HepG2 (cell line): ENCODE results near the gene CDK11B. TPM values are rescaled to one million over a fixed set of nuclear protein-coding genes. Genes with fewer than 3 reads are reported as not detected.

Source experiments
- CBX5 ChIP-seq: sonication (generic); formaldehyde crosslinking; IDR thresholded peaks from 2 replicates; pipeline ENCODE4 v1.4.0; 2020; ENCODE audit warnings: missing genetic modification reagents, borderline replicate concordance
- ELF3 ChIP-seq: IDR thresholded peaks from 2 replicates; pipeline ENCODE4 v1.6.1; 2016; ENCODE audit warnings: missing genetic modification reagents, missing compliant biosample characterization
- PHF5A ChIP-seq: IDR thresholded peaks from one replicate; pipeline ENCODE4 v1.6.1; 2018; ENCODE audit warnings: low read depth, missing genetic modification reagents; ENCODE audit not compliant: unreplicated experiment
- TSC22D2 ChIP-seq: sonication (generic); formaldehyde crosslinking; IDR thresholded peaks from 2 replicates; pipeline ENCODE4 v1.5.1; 2020; ENCODE audit warnings: missing genetic modification reagents, mild to moderate bottlenecking, borderline replicate concordance
- ZNF672 ChIP-seq: sonication (generic); formaldehyde crosslinking; IDR thresholded peaks from 2 replicates; pipeline ENCODE4 v1.8.1; 2022; ENCODE audit warnings: missing genetic modification reagents
- polyA plus RNA-seq, 8 experiments: library from polyadenylated mRNA; depleted of rRNA in 3 of 8; stranded (reverse) in 7 of 8; unstranded in 1 of 8; fragments of >200 nt; fragmentation: Illumina TruSeq in 4 of 8; extraction: Trizol in 4 of 8; gene quantifications; 2 replicates each; pipeline versions ENCODE4 v1.2.1 to v1.2.3, GENCODE V29; 2011 to 2016; ENCODE audit warnings: low read depth in 4 of 8, missing spikeins in 1 of 8, mixed read lengths in 1 of 8; ENCODE audit not compliant: insufficient read depth in 1 of 8
- total RNA-seq, 5 experiments: library from RNA; depleted of rRNA; stranded (reverse); fragments of >200 nt; fragmentation: Illumina TruSeq; extraction: Trizol; gene quantifications; 2 replicates each; pipeline ENCODE4 v1.2.3, GENCODE V29; 2016; ENCODE audit warnings: low read depth in 1 of 5
- TF ChIP-seq, protein P1 (sequence below): sonication (generic); formaldehyde crosslinking; IDR thresholded peaks from 2 replicates; pipeline ENCODE4 v1.4.0; 2020; ENCODE audit warnings: missing genetic modification reagents
- TF ChIP-seq, protein P2 (sequence below): IDR thresholded peaks from 2 replicates; pipeline ENCODE4 v1.4.0; 2020; ENCODE audit warnings: mild to moderate bottlenecking, missing genetic modification reagents
- TF ChIP-seq, protein P3 (sequence below): sonication (generic); formaldehyde crosslinking; IDR thresholded peaks from 2 replicates; pipeline ENCODE4 v1.4.0; 2020; ENCODE audit warnings: missing genetic modification reagents, borderline replicate concordance
- TF ChIP-seq, protein P4 (sequence below): sonication (generic); formaldehyde crosslinking; IDR thresholded peaks from 2 replicates; pipeline ENCODE4 v1.4.0; 2020; ENCODE audit warnings: mild to moderate bottlenecking, missing genetic modification reagents, borderline replicate concordance

The CDK11B gene
- total and polyA plus RNA-seq, 2 of the 13 experiments (the other 11 are each of a cell fraction or from before 2014, with no cell fraction given): 3.6 to 15.1 TPM

DNA sequence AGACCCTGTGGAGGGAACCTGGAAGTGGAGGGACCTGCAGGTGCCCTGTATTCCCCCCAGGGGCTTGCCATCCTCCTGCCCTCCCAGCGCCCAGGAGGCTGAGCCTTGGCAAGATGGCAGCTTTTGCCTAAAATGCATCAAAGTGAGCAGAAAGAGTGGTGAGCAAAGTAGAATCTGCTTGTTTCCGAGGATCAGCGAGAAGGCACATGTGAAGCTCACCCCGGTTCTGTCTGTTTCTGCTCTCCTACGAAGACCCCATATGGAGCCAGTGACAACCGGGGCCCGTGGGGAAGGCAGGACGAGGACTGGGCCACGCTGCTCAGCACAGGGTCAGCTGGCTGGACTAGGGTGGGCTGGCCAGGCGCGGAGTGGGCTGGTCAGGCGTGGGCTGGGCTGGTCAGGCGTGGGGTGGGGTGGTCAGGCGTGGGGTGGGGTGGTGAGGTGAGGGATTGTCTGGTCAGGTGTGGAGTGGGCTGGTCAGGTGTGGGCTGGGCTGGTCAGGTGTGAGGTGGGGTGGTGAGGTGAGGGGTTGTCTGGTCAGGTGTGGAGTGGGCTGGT, 53.7 kb downstream of the CDK11B start (continued):
- TF ChIP-seq, protein P1, sequence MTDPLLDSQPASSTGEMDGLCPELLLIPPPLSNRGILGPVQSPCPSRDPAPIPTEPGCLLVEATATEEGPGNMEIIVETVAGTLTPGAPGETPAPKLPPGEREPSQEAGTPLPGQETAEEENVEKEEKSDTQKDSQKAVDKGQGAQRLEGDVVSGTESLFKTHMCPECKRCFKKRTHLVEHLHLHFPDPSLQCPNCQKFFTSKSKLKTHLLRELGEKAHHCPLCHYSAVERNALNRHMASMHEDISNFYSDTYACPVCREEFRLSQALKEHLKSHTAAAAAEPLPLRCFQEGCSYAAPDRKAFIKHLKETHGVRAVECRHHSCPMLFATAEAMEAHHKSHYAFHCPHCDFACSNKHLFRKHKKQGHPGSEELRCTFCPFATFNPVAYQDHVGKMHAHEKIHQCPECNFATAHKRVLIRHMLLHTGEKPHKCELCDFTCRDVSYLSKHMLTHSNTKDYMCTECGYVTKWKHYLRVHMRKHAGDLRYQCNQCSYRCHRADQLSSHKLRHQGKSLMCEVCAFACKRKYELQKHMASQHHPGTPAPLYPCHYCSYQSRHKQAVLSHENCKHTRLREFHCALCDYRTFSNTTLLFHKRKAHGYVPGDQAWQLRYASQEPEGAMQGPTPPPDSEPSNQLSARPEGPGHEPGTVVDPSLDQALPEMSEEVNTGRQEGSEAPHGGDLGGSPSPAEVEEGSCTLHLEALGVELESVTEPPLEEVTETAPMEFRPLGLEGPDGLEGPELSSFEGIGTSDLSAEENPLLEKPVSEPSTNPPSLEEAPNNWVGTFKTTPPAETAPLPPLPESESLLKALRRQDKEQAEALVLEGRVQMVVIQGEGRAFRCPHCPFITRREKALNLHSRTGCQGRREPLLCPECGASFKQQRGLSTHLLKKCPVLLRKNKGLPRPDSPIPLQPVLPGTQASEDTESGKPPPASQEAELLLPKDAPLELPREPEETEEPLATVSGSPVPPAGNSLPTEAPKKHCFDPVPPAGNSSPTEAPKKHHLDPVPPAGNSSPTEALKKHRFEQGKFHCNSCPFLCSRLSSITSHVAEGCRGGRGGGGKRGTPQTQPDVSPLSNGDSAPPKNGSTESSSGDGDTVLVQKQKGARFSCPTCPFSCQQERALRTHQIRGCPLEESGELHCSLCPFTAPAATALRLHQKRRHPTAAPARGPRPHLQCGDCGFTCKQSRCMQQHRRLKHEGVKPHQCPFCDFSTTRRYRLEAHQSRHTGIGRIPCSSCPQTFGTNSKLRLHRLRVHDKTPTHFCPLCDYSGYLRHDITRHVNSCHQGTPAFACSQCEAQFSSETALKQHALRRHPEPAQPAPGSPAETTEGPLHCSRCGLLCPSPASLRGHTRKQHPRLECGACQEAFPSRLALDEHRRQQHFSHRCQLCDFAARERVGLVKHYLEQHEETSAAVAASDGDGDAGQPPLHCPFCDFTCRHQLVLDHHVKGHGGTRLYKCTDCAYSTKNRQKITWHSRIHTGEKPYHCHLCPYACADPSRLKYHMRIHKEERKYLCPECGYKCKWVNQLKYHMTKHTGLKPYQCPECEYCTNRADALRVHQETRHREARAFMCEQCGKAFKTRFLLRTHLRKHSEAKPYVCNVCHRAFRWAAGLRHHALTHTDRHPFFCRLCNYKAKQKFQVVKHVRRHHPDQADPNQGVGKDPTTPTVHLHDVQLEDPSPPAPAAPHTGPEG (CRISPR knock-in tag): no peak
- TF ChIP-seq, protein P2, sequence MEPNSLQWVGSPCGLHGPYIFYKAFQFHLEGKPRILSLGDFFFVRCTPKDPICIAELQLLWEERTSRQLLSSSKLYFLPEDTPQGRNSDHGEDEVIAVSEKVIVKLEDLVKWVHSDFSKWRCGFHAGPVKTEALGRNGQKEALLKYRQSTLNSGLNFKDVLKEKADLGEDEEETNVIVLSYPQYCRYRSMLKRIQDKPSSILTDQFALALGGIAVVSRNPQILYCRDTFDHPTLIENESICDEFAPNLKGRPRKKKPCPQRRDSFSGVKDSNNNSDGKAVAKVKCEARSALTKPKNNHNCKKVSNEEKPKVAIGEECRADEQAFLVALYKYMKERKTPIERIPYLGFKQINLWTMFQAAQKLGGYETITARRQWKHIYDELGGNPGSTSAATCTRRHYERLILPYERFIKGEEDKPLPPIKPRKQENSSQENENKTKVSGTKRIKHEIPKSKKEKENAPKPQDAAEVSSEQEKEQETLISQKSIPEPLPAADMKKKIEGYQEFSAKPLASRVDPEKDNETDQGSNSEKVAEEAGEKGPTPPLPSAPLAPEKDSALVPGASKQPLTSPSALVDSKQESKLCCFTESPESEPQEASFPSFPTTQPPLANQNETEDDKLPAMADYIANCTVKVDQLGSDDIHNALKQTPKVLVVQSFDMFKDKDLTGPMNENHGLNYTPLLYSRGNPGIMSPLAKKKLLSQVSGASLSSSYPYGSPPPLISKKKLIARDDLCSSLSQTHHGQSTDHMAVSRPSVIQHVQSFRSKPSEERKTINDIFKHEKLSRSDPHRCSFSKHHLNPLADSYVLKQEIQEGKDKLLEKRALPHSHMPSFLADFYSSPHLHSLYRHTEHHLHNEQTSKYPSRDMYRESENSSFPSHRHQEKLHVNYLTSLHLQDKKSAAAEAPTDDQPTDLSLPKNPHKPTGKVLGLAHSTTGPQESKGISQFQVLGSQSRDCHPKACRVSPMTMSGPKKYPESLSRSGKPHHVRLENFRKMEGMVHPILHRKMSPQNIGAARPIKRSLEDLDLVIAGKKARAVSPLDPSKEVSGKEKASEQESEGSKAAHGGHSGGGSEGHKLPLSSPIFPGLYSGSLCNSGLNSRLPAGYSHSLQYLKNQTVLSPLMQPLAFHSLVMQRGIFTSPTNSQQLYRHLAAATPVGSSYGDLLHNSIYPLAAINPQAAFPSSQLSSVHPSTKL (CRISPR knock-in tag): no peak
- TF ChIP-seq ZNF672: no peak
- TF ChIP-seq, protein P3, sequence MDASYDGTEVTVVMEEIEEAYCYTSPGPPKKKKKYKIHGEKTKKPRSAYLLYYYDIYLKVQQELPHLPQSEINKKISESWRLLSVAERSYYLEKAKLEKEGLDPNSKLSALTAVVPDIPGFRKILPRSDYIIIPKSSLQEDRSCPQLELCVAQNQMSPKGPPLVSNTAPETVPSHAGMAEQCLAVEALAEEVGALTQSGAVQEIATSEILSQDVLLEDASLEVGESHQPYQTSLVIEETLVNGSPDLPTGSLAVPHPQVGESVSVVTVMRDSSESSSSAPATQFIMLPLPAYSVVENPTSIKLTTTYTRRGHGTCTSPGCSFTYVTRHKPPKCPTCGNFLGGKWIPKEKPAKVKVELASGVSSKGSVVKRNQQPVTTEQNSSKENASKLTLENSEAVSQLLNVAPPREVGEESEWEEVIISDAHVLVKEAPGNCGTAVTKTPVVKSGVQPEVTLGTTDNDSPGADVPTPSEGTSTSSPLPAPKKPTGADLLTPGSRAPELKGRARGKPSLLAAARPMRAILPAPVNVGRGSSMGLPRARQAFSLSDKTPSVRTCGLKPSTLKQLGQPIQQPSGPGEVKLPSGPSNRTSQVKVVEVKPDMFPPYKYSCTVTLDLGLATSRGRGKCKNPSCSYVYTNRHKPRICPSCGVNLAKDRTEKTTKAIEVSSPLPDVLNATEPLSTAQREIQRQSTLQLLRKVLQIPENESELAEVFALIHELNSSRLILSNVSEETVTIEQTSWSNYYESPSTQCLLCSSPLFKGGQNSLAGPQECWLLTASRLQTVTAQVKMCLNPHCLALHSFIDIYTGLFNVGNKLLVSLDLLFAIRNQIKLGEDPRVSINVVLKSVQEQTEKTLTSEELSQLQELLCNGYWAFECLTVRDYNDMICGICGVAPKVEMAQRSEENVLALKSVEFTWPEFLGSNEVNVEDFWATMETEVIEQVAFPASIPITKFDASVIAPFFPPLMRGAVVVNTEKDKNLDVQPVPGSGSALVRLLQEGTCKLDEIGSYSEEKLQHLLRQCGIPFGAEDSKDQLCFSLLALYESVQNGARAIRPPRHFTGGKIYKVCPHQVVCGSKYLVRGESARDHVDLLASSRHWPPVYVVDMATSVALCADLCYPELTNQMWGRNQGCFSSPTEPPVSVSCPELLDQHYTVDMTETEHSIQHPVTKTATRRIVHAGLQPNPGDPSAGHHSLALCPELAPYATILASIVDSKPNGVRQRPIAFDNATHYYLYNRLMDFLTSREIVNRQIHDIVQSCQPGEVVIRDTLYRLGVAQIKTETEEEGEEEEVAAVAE (CRISPR knock-in tag): no peak
- TF ChIP-seq TSC22D2: no peak
- TF ChIP-seq, protein P4, sequence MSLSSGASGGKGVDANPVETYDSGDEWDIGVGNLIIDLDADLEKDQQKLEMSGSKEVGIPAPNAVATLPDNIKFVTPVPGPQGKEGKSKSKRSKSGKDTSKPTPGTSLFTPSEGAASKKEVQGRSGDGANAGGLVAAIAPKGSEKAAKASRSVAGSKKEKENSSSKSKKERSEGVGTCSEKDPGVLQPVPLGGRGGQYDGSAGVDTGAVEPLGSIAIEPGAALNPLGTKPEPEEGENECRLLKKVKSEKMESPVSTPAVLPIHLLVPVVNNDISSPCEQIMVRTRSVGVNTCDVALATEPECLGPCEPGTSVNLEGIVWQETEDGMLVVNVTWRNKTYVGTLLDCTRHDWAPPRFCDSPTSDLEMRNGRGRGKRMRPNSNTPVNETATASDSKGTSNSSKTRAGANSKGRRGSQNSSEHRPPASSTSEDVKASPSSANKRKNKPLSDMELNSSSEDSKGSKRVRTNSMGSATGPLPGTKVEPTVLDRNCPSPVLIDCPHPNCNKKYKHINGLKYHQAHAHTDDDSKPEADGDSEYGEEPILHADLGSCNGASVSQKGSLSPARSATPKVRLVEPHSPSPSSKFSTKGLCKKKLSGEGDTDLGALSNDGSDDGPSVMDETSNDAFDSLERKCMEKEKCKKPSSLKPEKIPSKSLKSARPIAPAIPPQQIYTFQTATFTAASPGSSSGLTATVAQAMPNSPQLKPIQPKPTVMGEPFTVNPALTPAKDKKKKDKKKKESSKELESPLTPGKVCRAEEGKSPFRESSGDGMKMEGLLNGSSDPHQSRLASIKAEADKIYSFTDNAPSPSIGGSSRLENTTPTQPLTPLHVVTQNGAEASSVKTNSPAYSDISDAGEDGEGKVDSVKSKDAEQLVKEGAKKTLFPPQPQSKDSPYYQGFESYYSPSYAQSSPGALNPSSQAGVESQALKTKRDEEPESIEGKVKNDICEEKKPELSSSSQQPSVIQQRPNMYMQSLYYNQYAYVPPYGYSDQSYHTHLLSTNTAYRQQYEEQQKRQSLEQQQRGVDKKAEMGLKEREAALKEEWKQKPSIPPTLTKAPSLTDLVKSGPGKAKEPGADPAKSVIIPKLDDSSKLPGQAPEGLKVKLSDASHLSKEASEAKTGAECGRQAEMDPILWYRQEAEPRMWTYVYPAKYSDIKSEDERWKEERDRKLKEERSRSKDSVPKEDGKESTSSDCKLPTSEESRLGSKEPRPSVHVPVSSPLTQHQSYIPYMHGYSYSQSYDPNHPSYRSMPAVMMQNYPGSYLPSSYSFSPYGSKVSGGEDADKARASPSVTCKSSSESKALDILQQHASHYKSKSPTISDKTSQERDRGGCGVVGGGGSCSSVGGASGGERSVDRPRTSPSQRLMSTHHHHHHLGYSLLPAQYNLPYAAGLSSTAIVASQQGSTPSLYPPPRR (CRISPR knock-in tag): no peak
- no peak for TF ChIP-seq PHF5A
- TF ChIP-seq ELF3 (CRISPR knock-in tag): no peak
- TF ChIP-seq CBX5 (CRISPR knock-in tag): no peak
